Immature natural killer cell (primary cell): ENCODE measurements around the gene DOK7. TPM values are rescaled to one million over a fixed set of nuclear protein-coding genes. Genes with fewer than 3 reads are reported as not detected.
A peak's percentile ranks its signal among the peaks of the same experiment; 100 is the strongest.
"Not testable (repeated sequence)": the region's sequence is repeated elsewhere in the genome, so short reads cannot be mapped to it uniquely, and the experiment has no call there.

Experiments used
- DNase-seq, 3 donors: peaks; one replicate each; pipeline ENCODE4 v3.0.0; 2022; ENCODE audit warnings: mixed read lengths in 1 of 3
- H3K27ac Mint-ChIP-seq, 6 donors: one replicate each; pipeline ENCODE4 v1.8.0; 2020; ENCODE audit warnings: mixed read lengths in 6 of 6, mild to moderate bottlenecking in 5 of 6, inconsistent platforms in 4 of 6, moderate library complexity in 3 of 6
- H3K27me3 Mint-ChIP-seq, 3 donors: one replicate each; pipeline ENCODE4 v1.8.0; 2020 to 2021; ENCODE audit warnings: low read depth in 3 of 3, mild to moderate bottlenecking in 3 of 3, mixed read lengths in 3 of 3, moderate library complexity in 3 of 3, inconsistent platforms in 1 of 3
- H3K36me3 Mint-ChIP-seq, 3 donors: one replicate each; pipeline ENCODE4 v1.8.0; 2020; ENCODE audit warnings: mixed read lengths in 3 of 3, inconsistent platforms in 2 of 3, mild to moderate bottlenecking in 2 of 3
- H3K4me1 Mint-ChIP-seq, 2 donors: one replicate each; pipeline ENCODE4 v1.8.0; 2020; ENCODE audit warnings: inconsistent platforms in 2 of 2, mild to moderate bottlenecking in 2 of 2, mixed read lengths in 2 of 2, moderate library complexity in 1 of 2
- H3K4me3 Mint-ChIP-seq, 5 donors: one replicate each; pipeline ENCODE4 v1.8.0; 2020; ENCODE audit warnings: mild to moderate bottlenecking in 5 of 5, mixed read lengths in 5 of 5, inconsistent platforms in 3 of 5, moderate library complexity in 3 of 5
- H3K9me3 Mint-ChIP-seq, 6 donors: one replicate each; pipeline ENCODE4 v1.8.0; 2020; ENCODE audit warnings: mild to moderate bottlenecking in 6 of 6, mixed read lengths in 6 of 6, inconsistent platforms in 4 of 6, moderate library complexity in 3 of 6
- polyA plus RNA-seq, 3 donors: library from polyadenylated mRNA; unstranded; fragments of 300-500 nt; fragmentation: Illumina TruSeq; gene quantifications; one replicate each; pipeline ENCODE4 v1.2.3, GENCODE V29; 2021

Gene DOK7
- polyA plus RNA-seq, 3 donors from 2014 or later = 4.2 to 4.8 TPM; not detected in 1

DNA sequence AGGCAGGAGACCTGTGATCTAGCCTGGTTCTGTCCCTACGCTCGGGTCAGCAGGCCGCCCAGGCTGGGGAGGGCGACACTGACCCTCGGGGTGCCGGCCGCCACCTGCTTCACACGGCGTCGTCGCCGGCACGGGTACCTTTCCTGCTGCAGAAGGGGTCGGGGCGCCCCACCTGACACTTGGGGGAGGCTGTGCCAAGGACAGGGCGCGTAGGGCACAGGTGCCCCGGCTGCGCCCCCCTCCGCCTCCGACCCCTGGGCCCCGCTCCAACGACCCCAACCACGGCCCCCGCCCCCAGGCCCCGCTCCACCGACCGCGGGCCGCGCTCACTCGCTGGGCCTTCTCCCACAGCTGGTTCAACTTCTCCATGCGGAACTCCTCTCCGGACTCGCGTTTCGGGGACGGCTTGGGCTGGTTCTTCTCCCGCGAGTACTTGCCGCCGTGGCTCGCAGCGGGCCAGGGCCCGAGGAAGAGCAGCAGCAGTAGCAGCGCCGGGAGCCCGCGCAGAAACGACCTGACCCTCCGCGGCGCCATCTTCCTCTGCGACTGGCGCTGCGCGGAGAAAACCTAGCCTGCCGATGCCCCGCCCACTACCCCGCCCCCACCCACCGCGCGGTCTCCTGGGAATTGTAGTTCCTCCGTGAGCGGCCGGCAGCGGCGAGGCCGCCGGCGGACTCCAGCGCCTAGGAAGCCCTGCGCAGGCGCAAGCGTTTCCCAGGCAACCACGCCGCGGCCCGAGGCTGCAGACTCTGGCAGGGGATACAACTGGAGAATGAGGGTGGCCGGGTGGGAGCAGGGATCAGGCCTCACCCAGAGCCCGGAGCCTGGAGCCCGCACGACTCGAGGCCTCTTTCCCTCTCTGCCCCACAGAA, 69.0 kb downstream of the DOK7 start, which contains the start of gene LRPAP1:
LRPAP1 (minus strand) TSS at position 544 of the 872 bp plus-strand sequence; CDS start at position 534, 10 bp downstream.
- H3K36me3 Mint-ChIP-seq = peaks cover 0 to 5% (median 4%) of the 10 kb centered on the region in 3 donors
- peaks cover 0 to 5% (median 2%) of the 10 kb centered on the region in 6 donors for H3K9me3 Mint-ChIP-seq
- H3K27me3 Mint-ChIP-seq = peaks cover 0 to 6% (median 5%) of the 10 kb centered on the region in 3 donors
- DNase-seq = peak; percentile 83 to 87 (median 87)
- H3K27ac Mint-ChIP-seq = peak within 1 kb of the TSS; percentile 80 to 95 (median 91)
- peaks cover 30 to 40% of the 10 kb centered on the region in 2 donors for H3K4me1 Mint-ChIP-seq
- peak within 1 kb of the TSS; percentile 97 to 100 (median 99) for H3K4me3 Mint-ChIP-seq

GRCh38 chr4:3532751-3533422, 69.8 kb downstream of the DOK7 start:
- Mint-ChIP-seq H3K27ac (peak overlapping the region in 2 of 6 donors; percentile 53 to 67), H3K36me3 (peaks cover 0 to 5% (median 4%) of the 10 kb centered on the region in 3 donors), H3K27me3 (peaks cover 0 to 6% (median 5%) of the 10 kb centered on the region in 3 donors), H3K4me3 (peak overlapping the region; percentile 97 to 100 (median 99)), H3K4me1 (peaks cover 30 to 40% of the 10 kb centered on the region in 2 donors), H3K9me3 (peaks cover 0 to 5% (median 2%) of the 10 kb centered on the region in 6 donors)
- DNase-seq = no peak

- peak overlapping the region; percentile 57 to 100 (median 65) for H3K4me3 Mint-ChIP-seq
- peaks cover 0 to 6% (median 5%) of the 10 kb centered on the region in 3 donors for H3K27me3 Mint-ChIP-seq
- H3K36me3 Mint-ChIP-seq = peaks cover 0 to 5% (median under 1%) of the 10 kb centered on the region in 3 donors
- peak overlapping the region in 2 of 6 donors; percentile 53 to 67 for H3K27ac Mint-ChIP-seq
- H3K4me1 Mint-ChIP-seq = peaks cover 26 to 36% of the 10 kb centered on the region in 2 donors
- DNase-seq = no peak
- H3K9me3 Mint-ChIP-seq = peaks cover 0 to 5% (median 2%) of the 10 kb centered on the region in 6 donors
Measured at GRCh38 chr4:3533423-3533820, 70.3 kb downstream of the DOK7 start.

- not testable (repeated sequence) for H3K27ac Mint-ChIP-seq, H3K4me3 Mint-ChIP-seq, DNase-seq, H3K9me3 Mint-ChIP-seq, H3K27me3 Mint-ChIP-seq, H3K36me3 Mint-ChIP-seq
- peaks cover 16 to 20% of the 10 kb centered on the region in 2 donors for H3K4me1 Mint-ChIP-seq
Measured at GRCh38 chr4:3535812-3536211, 72.7 kb downstream of the DOK7 start.

- not testable (repeated sequence) for H3K27me3 Mint-ChIP-seq, H3K36me3 Mint-ChIP-seq, H3K27ac Mint-ChIP-seq
Measured at GRCh38 chr4:3538906-3539305, 75.8 kb downstream of the DOK7 start.

GRCh38 chr4:3543415-3543814, 80.3 kb downstream of the DOK7 start:
- not testable (repeated sequence) for H3K27ac Mint-ChIP-seq, H3K4me1 Mint-ChIP-seq, H3K27me3 Mint-ChIP-seq, H3K4me3 Mint-ChIP-seq, H3K9me3 Mint-ChIP-seq, DNase-seq, H3K36me3 Mint-ChIP-seq

More at GRCh38 chr4:3538906-3539305, 75.8 kb downstream of the DOK7 start:
- H3K4me1 Mint-ChIP-seq, DNase-seq, H3K9me3 Mint-ChIP-seq, H3K4me3 Mint-ChIP-seq: not testable (repeated sequence)

Other genes with a start within 250 kb of the DOK7 start
- not detected for gene MSANTD1, start 214.1 kb upstream of the DOK7 start, polyA plus RNA-seq
- gene RGS12, start 170.3 kb upstream of the DOK7 start, polyA plus RNA-seq = 1 to 10 TPM in 2 of 3 donors, not detected in 1; 2.5 to 2.7 TPM
- not detected for gene HGFAC, start 21.3 kb upstream of the DOK7 start, polyA plus RNA-seq
- gene LRPAP1, start 69.1 kb downstream of the DOK7 start, polyA plus RNA-seq = 100 to 1,000 TPM in 2 of 3 donors, 10 to 100 TPM in 1; 98.7 to 185 (median 148) TPM